Lower leg skin (tissue), 3 donors: ENCODE measurements around the gene MID1.

Source experiments
- CTCF ChIP-seq, 3 donors: fragments of 450-650 bp; IDR thresholded peaks; one replicate each; pipeline ENCODE4 v1.5.1; 2016; ENCODE audit warnings: antibody characterized with exemption in 3 of 3, mild to moderate bottlenecking in 3 of 3, moderate library complexity in 2 of 3
- POLR2A ChIP-seq, 2 donors: fragments of 450-650 bp; IDR thresholded peaks; one replicate each; pipeline ENCODE4 v1.6.1; 2016 to 2017; ENCODE audit warnings: antibody characterized with exemption in 2 of 2, mild to moderate bottlenecking in 1 of 2, moderate library complexity in 1 of 2

- TF ChIP-seq POLR2A (IDR thresholded peaks at IDR 0.05) (no peak), CTCF (IDR thresholded peaks at IDR 0.05) (no peak)
These were observed 145.9 kb downstream of the MID1 start for GRCh38 chrX:10474510-10474909.
